ENCODE data around the gene MRPL28. TPM values are rescaled to one million over a fixed set of nuclear protein-coding genes. Genes with fewer than 3 reads are reported as not detected.
A peak's percentile ranks its signal among the peaks of the same experiment; 100 is the strongest.
"Not testable (repeated sequence)": the region's sequence is repeated elsewhere in the genome, so short reads cannot be mapped to it uniquely, and the experiment has no call there.

Gene MRPL28
- total RNA-seq, 1 donor from 2014 or later: 50.8 TPM

DNA sequence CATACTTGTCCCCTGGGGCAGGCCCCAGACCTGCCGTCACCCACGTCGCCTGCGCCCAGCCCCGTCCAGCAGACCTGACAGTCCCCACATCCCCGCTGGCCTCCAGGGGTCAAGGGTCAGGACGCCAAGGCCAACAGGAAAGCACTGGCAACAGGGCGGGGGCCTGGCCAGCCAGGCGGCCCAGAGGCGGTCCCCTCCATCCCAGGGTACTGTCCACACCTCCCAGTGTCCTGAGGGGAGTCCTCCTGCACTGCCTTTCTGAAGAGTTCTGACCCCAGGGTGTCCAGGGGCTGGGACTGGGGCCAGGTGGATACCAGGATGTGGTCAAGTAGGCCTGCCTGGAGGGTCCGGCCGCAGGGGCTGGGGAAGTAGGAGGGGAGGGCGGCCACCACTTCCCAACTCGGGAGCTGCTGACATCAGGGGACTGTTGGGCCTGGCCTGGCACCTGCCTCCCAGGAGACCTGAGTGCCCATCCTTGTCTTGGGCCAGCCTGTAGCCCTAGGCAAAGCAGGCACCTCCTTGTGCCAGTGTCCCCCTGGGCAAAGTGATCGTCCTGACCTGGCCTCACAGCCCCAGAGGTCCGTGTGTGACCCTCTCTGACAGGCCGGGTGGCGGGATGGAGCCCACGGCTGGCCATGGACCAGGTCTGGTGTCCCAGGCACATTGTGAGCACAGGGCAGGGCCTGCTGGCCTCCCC is 11.1 kb downstream of the MRPL28 start:
- no peak for ATAC-seq

DNA sequence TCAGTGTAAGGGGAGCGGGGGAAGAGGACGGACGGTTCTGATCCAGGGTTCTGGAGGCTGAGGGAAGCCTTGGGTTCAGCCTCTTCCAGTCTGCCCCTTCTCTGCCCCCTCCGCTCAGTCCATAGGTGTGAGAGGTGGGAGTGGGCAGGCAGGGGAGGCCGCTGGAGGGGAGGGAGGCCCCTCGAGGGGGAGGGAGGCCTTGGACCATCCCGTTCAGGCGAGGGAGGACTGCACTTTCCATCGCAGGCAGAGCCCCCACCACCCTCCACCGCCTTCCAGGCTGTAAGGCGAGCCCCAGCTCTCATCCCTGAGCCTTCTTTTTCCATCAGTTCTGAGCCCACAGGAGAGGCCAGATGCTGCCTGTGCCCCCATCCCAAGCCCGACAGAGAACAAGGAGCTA is 13.6 kb downstream of the MRPL28 start:
- ATAC-seq: no peak

DNA sequence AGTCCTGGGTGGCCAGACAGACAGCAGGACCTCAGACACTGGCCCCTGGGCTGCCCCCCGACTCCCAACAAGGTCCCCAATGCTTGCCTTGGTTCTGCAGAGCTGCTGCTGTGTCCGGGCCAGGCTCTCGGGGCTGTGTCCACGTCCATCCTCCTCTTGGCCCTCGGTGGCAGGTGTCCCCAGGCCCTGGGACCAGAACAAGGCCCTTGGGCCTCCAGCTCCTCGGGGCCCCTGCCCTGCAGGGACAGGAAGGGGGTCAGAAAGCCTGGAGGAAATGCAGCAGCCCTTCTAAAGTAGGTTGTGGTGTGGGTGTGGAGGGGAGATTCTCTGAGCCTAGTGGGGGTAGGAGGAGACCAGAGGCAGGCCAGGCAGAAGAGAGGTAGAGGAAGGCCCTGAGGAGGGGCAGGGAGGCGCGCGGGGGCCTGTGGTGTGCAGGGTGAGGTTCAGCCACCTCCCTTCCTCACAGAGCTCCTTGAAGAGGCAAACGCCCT is 15.3 kb downstream of the MRPL28 start:
- no peak for ATAC-seq

DNA sequence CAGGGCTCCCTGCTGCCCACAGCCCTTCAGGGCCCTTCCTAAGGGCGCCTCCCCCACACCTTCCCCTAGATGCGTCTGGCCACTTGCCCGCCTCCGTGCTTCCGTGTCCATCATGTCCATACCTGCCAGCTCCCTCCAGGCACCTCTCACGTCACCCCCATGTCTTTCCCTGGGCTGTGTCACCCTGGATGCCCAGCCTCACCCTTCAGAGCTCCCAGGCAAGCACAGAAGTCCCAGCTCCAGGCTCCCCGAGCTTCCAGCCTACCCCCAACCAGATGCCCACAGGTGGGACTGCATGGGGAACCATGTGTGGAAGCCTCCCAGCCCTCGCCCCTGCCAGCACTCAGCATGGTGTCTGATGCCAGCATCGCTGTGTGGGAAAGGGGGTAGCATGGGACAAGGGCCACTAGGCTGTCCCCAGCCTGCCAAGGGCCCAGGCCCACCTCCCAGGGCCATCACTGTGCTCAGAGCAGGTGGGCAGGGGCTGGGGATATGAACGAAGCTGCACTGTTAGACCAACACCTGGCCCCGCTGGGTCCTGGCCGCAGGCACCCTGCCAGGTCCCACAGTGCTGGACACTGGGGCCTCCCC is 16.0 kb downstream of the MRPL28 start:
- ATAC-seq: peak; percentile 50

DNA sequence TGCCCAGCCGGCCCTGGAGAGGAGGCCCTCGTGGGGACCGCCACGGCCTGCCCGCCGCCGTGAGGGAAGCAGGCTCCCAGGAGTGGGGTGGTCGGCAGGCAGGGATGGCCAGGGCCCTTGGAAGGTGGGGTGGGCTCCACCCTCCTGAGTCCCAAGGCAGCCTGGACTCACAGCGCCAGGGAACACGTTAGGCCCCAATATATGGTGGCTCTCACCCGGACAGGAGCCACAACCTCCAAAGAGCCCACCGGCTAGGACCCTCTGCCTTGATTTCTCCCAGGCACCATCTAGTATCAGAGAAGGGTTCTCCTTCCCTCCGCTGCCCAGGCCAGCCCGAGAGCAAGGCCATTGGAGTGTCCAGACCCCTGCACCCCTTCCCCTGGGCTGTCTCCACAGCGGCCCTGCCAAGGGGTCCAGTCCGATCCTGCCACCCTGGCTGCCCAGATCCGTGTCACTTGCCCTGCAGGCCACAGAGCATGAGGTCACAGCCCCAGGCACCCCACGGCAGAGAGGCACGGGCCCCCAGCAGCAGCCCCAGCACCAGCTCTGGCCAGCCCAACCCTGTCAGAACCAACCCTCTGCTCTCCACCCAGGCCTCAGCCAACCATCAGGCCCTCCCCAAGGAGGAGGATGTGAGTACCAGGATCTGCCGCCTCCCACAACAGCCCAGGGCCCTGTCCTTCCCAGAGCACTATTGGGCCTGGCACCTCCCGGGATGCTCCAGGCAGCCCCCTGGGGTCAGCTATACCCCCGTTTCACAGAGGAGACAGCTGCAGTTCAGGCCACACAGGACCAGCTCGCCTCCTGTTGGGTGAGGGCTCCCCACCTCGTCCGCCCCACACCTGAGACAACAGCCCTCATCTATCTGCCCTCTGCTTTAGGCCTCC is 16.7 kb downstream of the MRPL28 start:
- ATAC-seq: peak; percentile 37

DNA sequence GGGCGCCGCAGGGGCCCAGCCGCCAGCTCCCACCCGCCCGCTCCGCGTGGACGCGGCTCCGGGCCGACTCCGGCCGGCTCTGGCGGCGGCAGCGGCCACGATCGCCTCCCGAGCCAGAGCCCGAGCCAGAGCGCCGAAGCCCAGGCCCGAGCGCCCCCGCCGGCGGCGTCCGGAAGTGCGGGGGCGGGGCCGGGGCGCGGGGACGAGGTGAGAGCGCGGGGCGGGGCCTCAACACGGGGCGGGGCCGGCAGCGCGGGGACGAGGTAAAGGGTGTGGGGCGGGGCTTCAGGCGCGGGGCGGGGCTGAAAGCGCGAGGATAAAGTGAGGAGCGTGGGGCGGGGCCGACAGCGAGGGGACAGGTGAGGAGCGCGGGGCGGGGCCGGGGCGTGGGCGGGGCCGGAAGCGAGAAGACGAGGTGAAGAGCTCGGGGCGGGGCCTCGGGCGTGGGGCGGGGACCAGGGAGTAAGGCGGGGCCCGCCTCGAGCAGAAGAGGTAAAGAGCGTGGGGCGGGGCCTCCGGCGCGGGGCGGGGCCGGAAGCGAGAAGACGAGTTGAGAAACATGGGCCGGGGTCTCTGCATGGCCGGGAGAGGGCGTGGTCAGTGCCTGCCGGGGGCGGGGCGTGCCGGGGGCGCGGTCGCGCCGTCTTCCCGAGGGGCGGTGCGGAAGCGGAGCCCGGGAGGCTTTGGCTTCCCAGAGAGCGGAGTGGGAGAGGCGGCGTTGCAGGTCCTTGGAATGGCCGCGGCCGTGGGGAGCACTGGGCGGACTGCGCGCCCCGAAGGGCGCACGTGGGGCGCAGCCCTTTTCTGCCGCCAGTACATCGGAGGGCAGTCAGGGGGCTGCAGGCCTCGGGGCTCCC is 17.6 kb downstream of the MRPL28 start, which contains the start of gene AXIN1:
Gene AXIN1 (minus strand): TSS at position 177 of the 857 bp plus-strand sequence. CDS start 5,698 bp downstream, outside the sequence.
- peak; percentile 92 for ATAC-seq

DNA sequence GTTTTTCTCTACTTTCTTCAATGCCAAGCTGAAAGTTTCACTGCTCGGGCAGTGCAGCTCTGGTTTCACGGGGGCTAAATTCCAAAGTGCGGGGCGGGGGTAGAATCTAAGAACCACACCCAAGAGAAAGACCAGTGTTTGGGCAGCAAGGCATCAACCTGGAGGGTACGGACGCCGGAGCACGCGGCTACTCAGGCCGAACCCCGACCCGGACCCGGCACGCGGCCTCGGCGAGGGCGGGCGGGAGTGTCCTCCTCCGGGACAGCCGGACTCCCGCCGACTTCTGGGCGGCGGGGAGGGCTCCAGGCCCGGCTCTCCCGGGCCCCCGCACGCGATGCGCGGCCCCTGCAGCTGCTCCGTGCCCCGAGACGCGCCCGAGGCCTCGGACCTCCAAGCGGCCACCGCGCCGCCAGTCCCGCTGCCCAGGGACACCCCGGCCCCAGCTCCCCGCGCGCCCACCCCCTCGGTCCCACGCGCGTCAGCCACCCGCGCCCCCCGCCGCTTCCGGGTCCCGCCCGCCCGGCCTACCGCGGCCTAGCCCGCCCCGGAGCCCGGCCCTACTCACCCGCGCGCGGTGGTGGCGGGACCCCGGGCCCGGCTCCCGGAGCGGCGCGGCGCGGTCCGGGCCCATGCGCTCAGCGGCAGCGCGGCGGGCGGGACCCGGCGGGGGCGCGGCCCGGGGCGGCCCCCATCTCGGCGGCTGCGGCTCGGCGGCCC is 18.4 kb downstream of the MRPL28 start:
- ATAC-seq: no peak

DNA sequence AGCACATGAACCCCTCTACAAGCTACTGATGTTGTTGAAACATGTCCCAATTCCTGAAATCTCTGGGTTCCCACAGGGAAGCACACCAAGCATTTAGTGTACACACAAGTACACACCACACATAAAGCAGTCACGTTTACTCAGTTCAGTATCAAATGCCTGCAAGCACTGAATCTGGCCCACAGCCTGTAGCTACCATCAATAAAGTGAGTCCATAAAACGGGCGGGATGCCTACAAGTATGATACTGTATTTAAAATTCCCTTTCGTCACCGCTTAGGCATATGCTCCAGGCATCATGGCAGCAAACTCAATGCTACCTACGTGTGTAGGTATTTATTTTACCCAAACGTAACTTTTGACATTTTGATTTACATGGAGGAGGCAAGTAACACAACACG is 20.1 kb downstream of the MRPL28 start:
- no peak for ATAC-seq

DNA sequence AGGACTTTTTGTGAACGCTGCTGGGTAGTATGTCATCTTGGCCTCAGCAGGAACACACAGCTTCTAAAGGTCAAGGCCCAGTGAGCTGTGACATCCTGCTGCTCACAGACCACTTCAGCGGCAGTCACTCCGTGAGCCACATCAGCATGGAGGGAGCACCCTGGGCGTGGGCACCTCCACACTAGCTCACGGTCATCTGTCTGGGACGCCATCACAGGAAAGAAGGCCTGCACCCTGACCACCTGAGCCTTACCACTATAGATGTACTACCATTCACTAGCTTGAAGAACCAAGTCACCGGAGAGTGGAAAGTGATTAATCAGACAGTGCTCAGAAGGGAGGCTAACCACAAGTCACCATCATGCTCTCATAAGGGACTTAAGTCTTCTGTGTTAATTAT is 21.1 kb downstream of the MRPL28 start:
- no peak for ATAC-seq

DNA sequence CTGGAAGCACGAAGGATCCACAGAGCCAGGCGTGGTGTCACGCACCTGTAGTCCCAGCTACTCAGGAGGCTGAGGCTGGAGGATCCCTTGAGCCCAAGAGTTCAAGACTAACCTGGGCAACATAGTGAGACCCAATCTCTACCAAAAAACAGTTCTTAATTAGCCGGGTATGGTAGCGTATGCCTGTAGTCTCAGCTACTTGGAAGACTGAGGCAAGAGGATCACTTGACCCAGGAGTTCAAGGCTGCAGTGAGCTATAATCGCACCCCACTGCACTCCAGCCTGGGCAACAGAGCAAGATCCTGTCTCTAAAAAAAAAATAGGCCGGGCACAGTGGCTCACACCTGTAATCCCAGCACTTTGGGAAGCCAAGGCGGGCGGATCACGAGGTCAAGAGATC is 21.8 kb downstream of the MRPL28 start:
- ATAC-seq: not testable (repeated sequence)

DNA sequence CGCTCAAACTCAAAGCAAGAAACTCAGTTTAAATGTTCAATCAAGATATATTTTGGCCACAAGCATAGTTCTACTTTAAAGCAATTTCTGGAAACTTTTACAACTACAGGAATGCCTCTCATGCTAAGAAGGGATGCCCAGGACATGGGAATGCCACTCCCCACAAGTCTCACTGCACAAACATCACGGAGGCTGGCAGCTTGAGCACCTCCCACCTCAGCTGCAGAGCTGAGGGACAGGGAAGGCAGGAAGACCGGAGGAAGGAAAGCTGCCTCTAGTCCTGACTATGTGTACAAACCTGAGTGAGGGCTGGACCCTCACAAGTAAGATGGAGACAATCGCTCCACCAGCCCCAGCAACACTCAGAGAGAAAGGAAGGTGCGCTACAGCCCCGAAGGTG is 23.1 kb downstream of the MRPL28 start:
- no peak for ATAC-seq

DNA sequence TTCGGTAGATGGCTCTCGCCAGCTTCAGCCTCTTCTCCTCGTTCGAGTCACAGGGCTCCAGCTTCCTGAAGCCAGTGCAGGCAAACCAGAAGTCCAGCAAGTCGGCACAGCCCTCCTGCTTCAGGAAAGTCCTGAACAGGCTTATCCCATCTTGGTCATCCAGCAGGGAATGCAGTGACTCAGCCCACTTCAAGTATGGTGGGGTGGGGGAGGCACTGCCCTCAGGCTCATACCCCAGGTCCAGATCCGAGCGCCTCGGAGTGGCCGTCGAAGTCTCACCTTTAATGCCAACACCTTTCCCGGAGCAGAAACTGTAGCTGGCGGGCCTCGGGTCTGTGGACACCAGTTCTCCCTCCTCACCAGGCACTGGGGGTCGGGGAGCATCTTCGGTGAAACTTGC is 23.8 kb downstream of the MRPL28 start:
- peak; percentile 24 for ATAC-seq

DNA sequence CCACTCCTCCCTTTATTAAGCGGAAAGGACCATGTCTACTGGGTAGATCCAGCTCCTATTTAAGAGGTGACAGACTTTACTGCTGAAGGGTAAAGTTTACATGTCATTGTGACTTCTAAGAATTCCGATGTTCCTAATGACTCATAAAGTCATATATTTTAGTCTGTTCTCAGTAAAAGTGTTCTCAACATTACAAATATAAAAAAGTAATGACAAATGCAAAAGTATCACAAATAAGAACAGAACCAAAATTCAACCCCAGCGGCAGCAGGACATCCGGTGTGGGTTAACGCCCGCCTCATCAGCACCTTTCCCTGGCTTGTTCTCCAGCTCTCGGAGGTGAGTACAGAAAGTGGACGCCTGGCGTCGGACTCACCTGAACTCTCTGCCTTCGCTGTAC is 24.6 kb downstream of the MRPL28 start:
- ATAC-seq: no peak

DNA sequence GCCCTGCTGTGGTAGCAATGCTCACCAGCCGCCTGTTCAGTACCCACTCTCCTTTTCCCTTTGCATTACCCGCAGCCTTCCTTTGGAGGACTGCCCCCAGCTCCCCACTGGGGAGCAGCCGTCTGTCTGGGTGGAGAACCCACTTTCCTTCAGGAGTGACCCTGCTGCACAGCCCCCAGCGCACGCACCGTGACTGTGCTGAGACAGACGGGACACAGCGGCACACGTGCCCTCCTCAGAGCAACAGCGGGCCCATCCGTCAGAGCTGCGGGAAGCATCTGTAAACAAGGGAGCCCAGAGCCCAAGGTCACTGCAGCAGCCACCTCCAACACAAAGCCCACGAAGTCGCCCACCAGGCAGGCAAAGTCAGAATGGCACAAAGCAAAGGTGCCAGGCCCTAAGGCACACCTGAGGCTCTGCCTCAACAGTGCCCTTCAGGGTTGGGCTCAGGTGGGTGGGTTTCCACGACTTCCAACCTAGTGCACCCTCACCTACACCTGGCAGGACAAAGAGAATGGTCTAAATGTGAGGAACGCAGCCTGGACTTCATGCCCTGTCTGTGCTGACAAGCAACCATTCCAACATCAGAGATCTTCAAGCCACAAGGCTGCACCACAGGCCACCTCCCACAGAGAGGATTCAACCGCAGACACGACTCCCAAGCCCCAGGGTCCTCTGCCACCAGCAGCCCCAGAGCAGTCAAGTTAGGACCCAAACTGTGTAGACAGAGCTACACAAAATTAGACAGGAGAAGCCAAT is 27.7 kb downstream of the MRPL28 start:
- no peak for ATAC-seq

DNA sequence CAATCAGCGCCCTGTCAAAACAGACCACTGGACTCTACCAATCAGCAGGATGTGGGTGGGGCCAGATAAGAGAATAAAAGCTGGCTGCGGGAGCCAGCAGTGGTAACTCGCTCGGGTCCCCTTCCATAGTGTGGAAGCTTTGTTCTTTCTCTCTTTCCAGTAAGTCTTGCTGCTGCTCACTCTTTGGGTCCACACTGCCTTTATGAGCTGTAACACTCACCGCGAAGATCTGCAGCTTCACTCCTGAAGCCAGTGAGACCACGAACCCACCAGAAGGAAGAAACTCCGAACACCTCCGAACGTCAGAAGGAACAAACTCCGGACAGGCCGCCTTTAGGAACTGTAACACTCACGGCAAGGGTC is 28.4 kb downstream of the MRPL28 start:
- not testable (repeated sequence) for ATAC-seq

DNA sequence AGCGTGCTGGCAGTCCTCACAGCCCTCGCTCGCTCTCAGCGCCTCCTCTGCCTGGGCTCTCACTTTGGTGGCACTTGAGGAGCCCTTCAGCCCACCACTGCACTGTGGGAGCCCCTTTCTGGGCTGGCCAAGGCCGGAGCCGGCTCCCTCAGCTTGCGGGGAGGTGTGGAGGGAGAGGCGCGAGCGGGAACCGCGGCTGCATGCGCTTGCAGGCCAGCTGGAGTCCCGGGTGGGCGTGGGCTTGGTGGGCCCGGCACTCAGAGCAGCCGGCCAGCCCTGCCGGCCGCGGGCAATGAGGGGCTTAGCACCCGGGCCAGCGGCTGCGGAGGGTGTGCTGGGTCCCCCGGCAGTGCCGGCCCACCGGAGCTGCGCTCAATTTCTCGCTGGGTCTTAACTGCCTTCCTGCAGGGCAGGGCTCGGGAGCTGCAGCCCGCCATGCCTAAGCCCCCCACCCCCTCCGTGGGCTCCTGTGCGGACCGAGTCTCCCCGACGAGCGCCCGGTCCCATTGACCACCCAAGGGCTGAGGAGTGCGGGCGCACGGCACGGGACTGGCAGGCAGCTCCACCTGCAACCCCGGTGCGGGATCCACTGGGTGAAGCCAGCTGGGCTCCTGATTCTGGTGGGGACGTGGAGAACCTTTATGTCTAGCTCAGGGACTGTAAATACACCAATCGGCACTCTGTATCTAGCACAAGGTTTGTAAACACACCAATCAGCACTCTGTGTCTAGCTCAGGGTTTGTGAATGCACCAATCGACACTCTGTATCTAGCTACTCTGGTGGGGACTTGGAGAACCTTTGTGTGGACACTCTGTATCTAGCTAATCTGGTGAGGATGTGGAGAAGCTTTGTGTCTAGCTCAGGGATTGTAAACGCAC is 29.0 kb downstream of the MRPL28 start:
- ATAC-seq: not testable (repeated sequence)

DNA sequence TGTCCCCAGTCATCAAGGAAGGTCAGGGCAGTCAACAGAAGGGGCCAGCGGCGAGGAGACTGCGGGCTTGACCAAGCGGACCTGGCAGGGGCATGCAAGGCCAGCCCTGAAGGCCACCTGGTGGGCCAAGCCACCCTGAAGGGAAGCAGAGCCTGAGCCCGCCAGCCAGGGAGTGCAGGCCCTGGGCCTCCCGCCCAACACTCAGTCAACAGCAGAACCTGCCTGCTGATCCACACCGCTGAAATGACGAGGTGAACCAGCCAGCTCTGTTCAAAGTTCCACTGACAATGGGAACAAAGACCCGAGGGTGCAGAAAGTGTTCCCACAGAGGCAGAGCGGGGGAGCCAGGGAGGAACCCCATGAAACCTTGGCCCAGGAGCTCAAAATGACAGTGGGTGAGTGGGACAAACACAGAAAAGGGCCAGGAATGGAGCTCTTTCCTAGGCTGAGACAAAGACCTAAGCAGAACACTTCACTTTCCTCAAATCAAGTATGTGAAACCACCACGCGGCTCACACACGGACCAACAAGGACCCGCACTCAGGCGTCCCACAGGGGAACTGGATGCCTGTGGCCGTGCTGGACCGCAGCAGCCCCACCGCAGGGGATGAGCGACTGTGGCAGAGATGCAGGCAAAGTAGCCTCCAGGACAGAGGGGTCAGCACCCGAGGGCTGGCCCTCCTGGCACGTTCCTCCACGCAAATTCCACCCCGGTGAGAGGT is 29.8 kb downstream of the MRPL28 start:
- peak; percentile 16 for ATAC-seq

DNA sequence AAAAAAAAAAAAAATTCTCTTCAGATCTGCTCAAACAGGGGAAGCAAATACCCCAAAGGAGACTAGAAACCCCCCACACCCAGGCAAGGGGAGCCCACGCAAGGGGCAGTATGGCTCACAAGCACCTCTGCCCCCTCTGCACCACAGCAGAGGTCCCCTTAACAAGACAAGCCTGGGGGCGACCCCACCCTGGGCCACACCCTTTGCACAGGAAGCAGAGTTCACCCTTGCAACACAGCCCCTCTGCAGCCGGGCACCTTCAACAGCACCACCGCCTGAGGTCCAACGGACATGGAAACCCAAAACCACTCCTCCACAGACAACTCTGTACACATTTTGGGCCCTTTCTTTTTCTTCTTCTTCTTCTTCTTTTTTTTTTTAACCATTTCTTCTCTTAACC is 30.7 kb downstream of the MRPL28 start:
- ATAC-seq: peak; percentile 43

DNA sequence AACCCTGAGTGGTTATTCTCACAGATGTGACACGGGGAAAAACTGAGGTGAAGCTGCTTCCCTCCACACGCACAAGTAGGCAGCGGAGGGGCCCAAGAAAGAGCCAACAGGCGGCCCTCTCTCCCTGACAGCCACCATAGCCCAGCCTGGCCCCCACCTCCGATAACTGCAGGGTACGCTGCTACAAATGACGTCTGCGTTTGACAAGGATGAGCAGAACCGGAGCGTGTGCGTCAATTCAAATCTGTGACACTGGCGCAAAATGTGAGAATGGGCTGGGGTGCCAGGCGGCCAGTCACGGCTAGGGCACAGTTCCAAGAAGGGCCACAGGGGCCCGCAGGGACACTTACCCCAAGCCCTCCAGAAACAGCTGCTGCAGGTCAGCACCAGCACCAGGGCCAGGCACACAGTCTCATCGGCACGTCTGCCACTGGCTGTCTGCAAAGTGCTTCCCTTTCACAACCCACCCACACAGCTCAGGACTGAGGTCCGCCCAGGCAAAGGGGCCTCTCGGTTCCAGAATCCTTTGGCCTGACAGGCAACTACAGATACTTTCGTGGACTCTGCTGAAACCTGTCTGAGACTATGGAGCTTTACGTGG is 32.3 kb downstream of the MRPL28 start:
- no peak for ATAC-seq

All from esophagus mucosa (tissue), 1 donor.